ENCODE measurements around the gene PNPLA2. TPM values are rescaled to one million over a fixed set of nuclear protein-coding genes. Genes with fewer than 3 reads are reported as not detected.

Gene PNPLA2
- total RNA-seq, 2 donors from 2014 or later, result 61.8 to 115 TPM

DNA sequence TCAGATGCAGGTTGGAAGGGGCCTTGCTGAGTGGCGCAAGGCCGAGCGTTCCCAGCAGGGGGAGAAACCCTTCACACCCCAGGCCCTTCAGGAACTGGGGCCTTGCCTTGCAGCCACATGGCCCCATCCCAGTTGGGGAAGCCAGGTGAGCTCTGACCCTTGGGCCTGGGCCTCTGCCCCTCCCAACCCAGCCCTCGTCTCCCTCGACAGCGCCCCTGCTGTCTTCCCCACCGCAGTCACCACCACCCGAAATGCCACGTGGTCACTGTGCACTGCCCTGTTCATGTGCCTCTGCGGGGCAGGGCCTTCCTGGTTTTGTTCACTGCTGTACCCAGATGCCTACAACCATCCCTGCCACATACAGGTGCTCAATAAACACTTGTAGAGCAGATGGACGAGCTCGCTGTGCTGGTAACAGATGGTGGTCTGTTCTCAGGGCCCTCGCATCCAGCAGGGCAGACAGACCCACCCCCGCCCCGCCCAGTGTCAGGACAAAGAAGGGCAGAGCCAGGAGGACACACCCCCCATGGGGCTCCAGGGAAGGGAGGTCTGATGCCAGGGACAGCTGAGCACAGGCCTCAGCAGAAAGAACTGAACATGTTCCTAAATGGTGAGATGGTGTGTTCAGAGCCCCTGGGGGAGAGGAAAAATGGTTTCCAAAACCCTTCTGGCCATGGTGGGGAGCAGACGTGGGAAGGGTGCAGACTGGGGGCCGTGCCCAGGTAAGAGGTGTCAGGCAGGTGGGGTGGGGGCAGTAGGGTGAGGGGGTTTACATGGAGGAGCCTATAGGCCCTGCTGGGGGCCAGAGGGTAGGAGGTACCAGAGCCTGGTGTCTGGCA is 19.9 kb downstream of the PNPLA2 start:
- DNase-seq (ENCODE audit: low spot score), result no peak
- Histone ChIP-seq H3K27me3 (replicated peaks; ENCODE audit: insufficient read depth) (no peaks in the 10 kb centered on the region), H3K4me1 (replicated peaks) (peaks cover 22% of the 10 kb centered on the region), H3K27ac (no peak overlapping the region), H3K4me3 (no peak overlapping the region), H3K9me3 (no peaks in the 10 kb centered on the region), H3K36me3 (peaks cover 4 to 6% of the 10 kb centered on the region in 2 donors)
- intact Hi-C loops (cut with DNase I), result no loop called here
- no peak for TF ChIP-seq POLR2A (IDR thresholded peaks at IDR 0.05)
- TF ChIP-seq, protein P1, sequence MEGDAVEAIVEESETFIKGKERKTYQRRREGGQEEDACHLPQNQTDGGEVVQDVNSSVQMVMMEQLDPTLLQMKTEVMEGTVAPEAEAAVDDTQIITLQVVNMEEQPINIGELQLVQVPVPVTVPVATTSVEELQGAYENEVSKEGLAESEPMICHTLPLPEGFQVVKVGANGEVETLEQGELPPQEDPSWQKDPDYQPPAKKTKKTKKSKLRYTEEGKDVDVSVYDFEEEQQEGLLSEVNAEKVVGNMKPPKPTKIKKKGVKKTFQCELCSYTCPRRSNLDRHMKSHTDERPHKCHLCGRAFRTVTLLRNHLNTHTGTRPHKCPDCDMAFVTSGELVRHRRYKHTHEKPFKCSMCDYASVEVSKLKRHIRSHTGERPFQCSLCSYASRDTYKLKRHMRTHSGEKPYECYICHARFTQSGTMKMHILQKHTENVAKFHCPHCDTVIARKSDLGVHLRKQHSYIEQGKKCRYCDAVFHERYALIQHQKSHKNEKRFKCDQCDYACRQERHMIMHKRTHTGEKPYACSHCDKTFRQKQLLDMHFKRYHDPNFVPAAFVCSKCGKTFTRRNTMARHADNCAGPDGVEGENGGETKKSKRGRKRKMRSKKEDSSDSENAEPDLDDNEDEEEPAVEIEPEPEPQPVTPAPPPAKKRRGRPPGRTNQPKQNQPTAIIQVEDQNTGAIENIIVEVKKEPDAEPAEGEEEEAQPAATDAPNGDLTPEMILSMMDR (IDR thresholded peaks at IDR 0.05), result peak in 1 of 4 experiments; percentile 7
- TF ChIP-seq POLR2AphosphoS5 (IDR thresholded peaks at IDR 0.05), result no peak
- 67% methylated on average over 17 of the region's 17 CpGs for WGBS

DNA sequence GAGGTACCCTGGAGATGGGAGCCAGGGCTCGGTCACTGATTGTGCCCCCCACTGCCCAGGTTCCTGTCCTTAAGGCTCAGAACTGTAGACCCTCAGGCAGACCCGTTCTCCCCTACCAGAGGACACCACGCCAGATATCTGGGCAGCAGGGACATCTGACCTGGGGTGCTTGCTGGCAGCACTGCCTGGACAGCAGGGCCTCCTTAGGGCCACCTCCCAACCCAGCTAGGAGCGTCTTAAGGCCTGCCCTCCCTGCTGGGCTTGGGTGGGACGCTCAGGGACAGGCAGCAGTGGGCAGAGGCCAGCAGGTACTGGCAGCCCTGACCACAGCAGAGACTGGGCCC is 20.5 kb downstream of the PNPLA2 start:
- H3K36me3 ChIP-seq, result peaks cover 4 to 6% of the 10 kb centered on the region in 2 donors
- peaks cover 21% of the 10 kb centered on the region for H3K4me1 ChIP-seq (replicated peaks)
- H3K4me3 ChIP-seq, result no peak overlapping the region
- H3K27me3 ChIP-seq (replicated peaks; ENCODE audit: insufficient read depth), result no peaks in the 10 kb centered on the region
- no peaks in the 10 kb centered on the region for H3K9me3 ChIP-seq
- H3K27ac ChIP-seq, result no peak overlapping the region
- intact Hi-C loops (cut with DNase I), result no loop called here
- DNase-seq (ENCODE audit: low spot score), result no peak
- TF ChIP-seq POLR2AphosphoS5 (IDR thresholded peaks at IDR 0.05), result no peak
- TF ChIP-seq, protein P1 (IDR thresholded peaks at IDR 0.05), result no peak
- TF ChIP-seq POLR2A (IDR thresholded peaks at IDR 0.05), result no peak
- 91% methylated on average over 4 of the region's 5 CpGs for WGBS

DNA sequence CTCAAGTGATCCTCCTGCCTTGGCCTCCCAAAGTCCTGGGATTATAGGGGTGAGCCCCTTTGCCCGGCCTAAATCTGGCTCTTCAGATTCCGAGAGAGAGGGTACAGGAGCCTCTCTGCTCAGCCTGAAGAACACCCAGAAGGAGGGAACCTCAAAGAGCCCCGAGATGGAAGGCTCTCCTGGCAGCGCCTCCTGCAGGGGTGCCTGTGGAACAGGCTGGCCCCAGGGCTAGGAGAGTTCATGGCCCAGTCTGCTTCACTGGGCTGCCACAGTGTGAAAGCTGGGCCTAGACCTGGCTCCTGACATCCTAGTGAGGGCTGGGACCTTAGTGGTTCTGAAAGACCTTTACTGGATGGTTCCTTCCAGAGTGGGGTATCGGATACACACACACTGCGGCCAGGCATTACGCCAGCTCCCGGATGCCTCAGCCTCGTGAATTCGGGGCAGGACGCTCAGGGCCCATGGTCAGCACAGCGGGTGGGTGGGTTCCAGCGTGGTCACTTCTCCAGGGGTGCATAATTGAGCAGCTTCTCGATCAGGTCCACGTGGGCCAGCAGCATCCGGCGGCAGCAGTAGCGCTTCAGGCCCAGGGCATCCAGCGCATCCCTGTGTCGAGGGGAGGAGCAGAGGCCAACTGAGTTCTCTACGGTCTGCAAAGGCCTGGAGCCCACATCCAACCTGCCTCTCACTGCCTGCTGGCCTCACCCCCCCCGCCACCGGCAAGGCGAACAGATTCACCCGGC is 21.3 kb downstream of the PNPLA2 start:
- intact Hi-C loops (cut with DNase I), result loop anchor here (10.0 kb wide), 1 partner anchor 625 kb away; no protein-coding TSS in a partner anchor
- Histone ChIP-seq H3K27me3 (replicated peaks; ENCODE audit: insufficient read depth) (no peaks in the 10 kb centered on the region), H3K27ac (no peak overlapping the region), H3K4me3 (no peak overlapping the region), H3K36me3 (peaks cover 4 to 6% of the 10 kb centered on the region in 2 donors), H3K4me1 (replicated peaks) (peaks cover 18% of the 10 kb centered on the region), H3K9me3 (no peaks in the 10 kb centered on the region)
- no peak for DNase-seq (ENCODE audit: low spot score)
- WGBS, result 78% methylated on average over 25 of the region's 25 CpGs
- TF ChIP-seq, protein P1 (IDR thresholded peaks at IDR 0.05), result no peak
- TF ChIP-seq POLR2AphosphoS5 (IDR thresholded peaks at IDR 0.05) (no peak), POLR2A (IDR thresholded peaks at IDR 0.05) (no peak)

DNA sequence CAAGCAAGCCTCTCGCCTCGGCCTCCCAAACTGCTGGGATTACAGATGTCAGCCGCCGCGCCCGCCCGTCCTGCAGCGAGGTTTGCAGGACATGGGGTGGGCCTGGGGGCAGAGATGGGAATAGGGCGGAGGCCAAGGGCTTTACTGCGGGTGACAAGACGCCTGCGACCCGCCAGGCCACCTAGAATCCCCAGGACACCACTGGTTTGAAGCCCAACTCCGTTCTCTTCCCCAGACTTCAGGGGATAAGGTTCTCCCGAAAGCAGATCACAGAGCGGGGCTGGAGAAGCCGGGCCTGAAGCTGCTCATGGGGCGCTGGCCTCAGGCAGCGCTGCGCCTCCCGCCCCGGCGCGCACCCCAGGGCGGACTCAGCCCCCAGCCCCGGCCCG is 23.3 kb downstream of the PNPLA2 start:
- Histone ChIP-seq H3K4me3 (peak overlapping the region; percentile 82 to 94), H3K36me3 (peaks cover 4 to 6% of the 10 kb centered on the region in 2 donors), H3K27ac (peak overlapping the region; percentile 89 to 90), H3K27me3 (replicated peaks; ENCODE audit: insufficient read depth) (no peaks in the 10 kb centered on the region), H3K4me1 (replicated peaks) (peaks cover 20% of the 10 kb centered on the region), H3K9me3 (no peaks in the 10 kb centered on the region)
- no peak for DNase-seq (ENCODE audit: low spot score)
- TF ChIP-seq POLR2AphosphoS5 (IDR thresholded peaks at IDR 0.05), result no peak
- TF ChIP-seq, protein P1 (IDR thresholded peaks at IDR 0.05), result no peak
- TF ChIP-seq POLR2A (IDR thresholded peaks at IDR 0.05), result no peak
- intact Hi-C loops (cut with DNase I), result loop anchor here (10.0 kb wide), 1 partner anchor 623 kb away; no protein-coding TSS in a partner anchor
- under 1% methylated on average over 26 of the region's 27 CpGs for WGBS
